HepG2 (cell line): ENCODE data around the gene RGS19. TPM values are rescaled to one million over a fixed set of nuclear protein-coding genes. Genes with fewer than 3 reads are reported as not detected.

Source experiments
- E2F1 ChIP-seq: sonication (generic); formaldehyde crosslinking; IDR thresholded peaks from 2 replicates; pipeline ENCODE4 v1.5.0; 2020; ENCODE audit warnings: missing genetic modification reagents
- FOXK1 ChIP-seq: sonication (generic); formaldehyde crosslinking; IDR thresholded peaks from 2 replicates; pipeline ENCODE4 v1.4.0; 2020; ENCODE audit warnings: low read depth, missing genetic modification reagents, borderline replicate concordance
- HNRNPH1 ChIP-seq: fragments of 200-400 bp; formaldehyde crosslinking; optimal IDR thresholded peaks from 2 replicates; pipeline ENCODE3; 2017; ENCODE audit warnings: mild to moderate bottlenecking, low read depth, low read length
- HNRNPK ChIP-seq: fragments of 200-400 bp; formaldehyde crosslinking; IDR thresholded peaks from 2 replicates; pipeline ENCODE4 v1.6.1; 2018; ENCODE audit warnings: low read length, low read depth, moderate library complexity, mild to moderate bottlenecking; ENCODE audit not compliant: poor library complexity, severe bottlenecking
- HOXA7 ChIP-seq: sonication (generic); formaldehyde crosslinking; IDR thresholded peaks from 2 replicates; pipeline ENCODE4 v1.8.1; 2022; ENCODE audit warnings: mild to moderate bottlenecking, missing genetic modification reagents, moderate library complexity
- KLF12 ChIP-seq: sonication (generic); formaldehyde crosslinking; IDR thresholded peaks from 2 replicates; pipeline ENCODE4 v1.4.0; 2020; ENCODE audit warnings: missing genetic modification reagents, borderline replicate concordance
- KLF13 ChIP-seq: sonication (generic); formaldehyde crosslinking; IDR thresholded peaks from 2 replicates; pipeline ENCODE4 v1.4.0; 2020; ENCODE audit warnings: mild to moderate bottlenecking, missing genetic modification reagents
- MXI1 ChIP-seq: IDR thresholded peaks from 3 replicates; pipeline ENCODE4 v1.6.1; 2012; ENCODE audit warnings: low read depth, low read length, inconsistent platforms, borderline replicate concordance
- REL ChIP-seq: sonication (generic); formaldehyde crosslinking; conservative IDR thresholded peaks from 2 replicates; pipeline ENCODE4 v1.8.0; 2022; ENCODE audit warnings: mild to moderate bottlenecking, missing genetic modification reagents, moderate library complexity
- SALL2 ChIP-seq: sonication (generic); formaldehyde crosslinking; IDR thresholded peaks from 2 replicates; pipeline ENCODE4 v1.8.1; 2023; ENCODE audit warnings: mild to moderate bottlenecking, missing genetic modification reagents, inconsistent platforms
- SCMH1 ChIP-seq: sonication (generic); formaldehyde crosslinking; IDR thresholded peaks from 2 replicates; pipeline ENCODE4 v1.9.0; 2021; ENCODE audit warnings: missing genetic modification reagents, mild to moderate bottlenecking, borderline replicate concordance
- SRY ChIP-seq: sonication (generic); formaldehyde crosslinking; IDR thresholded peaks from 2 replicates; pipeline ENCODE4 v1.8.0; 2022; ENCODE audit warnings: mild to moderate bottlenecking, missing genetic modification reagents
- STAG1 ChIP-seq: sonication (generic); formaldehyde crosslinking; IDR thresholded peaks from 2 replicates; pipeline ENCODE4 v1.4.0; 2020; ENCODE audit warnings: missing genetic modification reagents
- THAP9 ChIP-seq: sonication (generic); formaldehyde crosslinking; IDR thresholded peaks from 2 replicates; pipeline ENCODE4; 2020; ENCODE audit warnings: missing genetic modification reagents, mild to moderate bottlenecking, borderline replicate concordance
- ZBTB46 ChIP-seq: sonication (generic); formaldehyde crosslinking; IDR thresholded peaks from 2 replicates; pipeline ENCODE4 v1.4.0; 2020; ENCODE audit warnings: mild to moderate bottlenecking, missing genetic modification reagents, borderline replicate concordance
- ZNF264 ChIP-seq: sonication (generic); formaldehyde crosslinking; IDR thresholded peaks from 2 replicates; pipeline ENCODE4 v1.4.0; 2020; ENCODE audit warnings: missing genetic modification reagents
- ZNF33A ChIP-seq: sonication (generic); formaldehyde crosslinking; IDR thresholded peaks from 2 replicates; pipeline ENCODE4 v1.5.1; 2020; ENCODE audit warnings: missing genetic modification reagents, mild to moderate bottlenecking, moderate library complexity, borderline replicate concordance
- ZNF605 ChIP-seq: sonication (generic); formaldehyde crosslinking; IDR thresholded peaks from 2 replicates; pipeline ENCODE4 v1.8.0; 2022; ENCODE audit warnings: mild to moderate bottlenecking, missing genetic modification reagents
- ZNF678 ChIP-seq: sonication (generic); formaldehyde crosslinking; IDR thresholded peaks from 2 replicates; pipeline ENCODE4 v1.4.0; 2020; ENCODE audit warnings: mild to moderate bottlenecking, missing genetic modification reagents
- ZNF704 ChIP-seq: sonication (generic); formaldehyde crosslinking; IDR thresholded peaks from 2 replicates; pipeline ENCODE4 v1.8.1; 2023; ENCODE audit warnings: mild to moderate bottlenecking, inconsistent platforms, moderate library complexity, missing genetic modification reagents, borderline replicate concordance
- ZNF883 ChIP-seq: sonication (generic); formaldehyde crosslinking; IDR thresholded peaks from 2 replicates; pipeline ENCODE4 v1.5.1; 2020; ENCODE audit warnings: mild to moderate bottlenecking, missing genetic modification reagents; ENCODE audit errors: not compliant biosample characterization
- polyA plus RNA-seq, 8 experiments: library from polyadenylated mRNA; depleted of rRNA in 3 of 8; stranded (reverse) in 7 of 8; unstranded in 1 of 8; fragments of >200 nt; fragmentation: Illumina TruSeq in 4 of 8; extraction: Trizol in 4 of 8; gene quantifications; 2 replicates each; pipeline versions ENCODE4 v1.2.1 to v1.2.3, GENCODE V29; 2011 to 2016; ENCODE audit warnings: low read depth in 4 of 8, missing spikeins in 1 of 8, mixed read lengths in 1 of 8; ENCODE audit not compliant: insufficient read depth in 1 of 8
- total RNA-seq, 5 experiments: library from RNA; depleted of rRNA; stranded (reverse); fragments of >200 nt; fragmentation: Illumina TruSeq; extraction: Trizol; gene quantifications; 2 replicates each; pipeline ENCODE4 v1.2.3, GENCODE V29; 2016; ENCODE audit warnings: low read depth in 1 of 5

Gene RGS19
- total and polyA plus RNA-seq, 2 of the 13 experiments (the other 11 are each of a cell fraction or from before 2014, with no cell fraction given) = 10.7 to 11.9 TPM

GRCh38 chr20:64041040-64041780 lies 38.1 kb downstream of the RGS19 start (continued):
- TF ChIP-seq ZBTB46 (CRISPR knock-in tag) = peak; percentile 90; the same call in 1 of the 2 replicates
- TF ChIP-seq MXI1 = no peak
- no peak for TF ChIP-seq SRY (CRISPR knock-in tag)
- TF ChIP-seq ZNF678 (CRISPR knock-in tag) = 0 out of 2 replicates have a peak, but pooled peaks have one; percentile 22
- TF ChIP-seq ZNF264 (CRISPR knock-in tag) = peak; percentile 69; the same call in 1 of the 2 replicates
- no peak for TF ChIP-seq SALL2 (CRISPR knock-in tag)
- no peak for TF ChIP-seq KLF12 (CRISPR knock-in tag)
- TF ChIP-seq ZNF883 (CRISPR knock-in tag) = no peak
- no peak for TF ChIP-seq SCMH1 (CRISPR knock-in tag)
- TF ChIP-seq E2F1 = no peak
- no peak for TF ChIP-seq ZNF33A (CRISPR knock-in tag)
- TF ChIP-seq KLF13 (CRISPR knock-in tag) = no peak; the same call in 1 of the 2 replicates
- TF ChIP-seq HNRNPH1 = no peak
- 0 out of 2 replicates have a peak, but pooled peaks have one; percentile 11 for TF ChIP-seq ZNF704
- 0 out of 2 replicates have a peak, but pooled peaks have one; percentile 2 for TF ChIP-seq STAG1 (CRISPR knock-in tag)
- TF ChIP-seq FOXK1 (CRISPR knock-in tag) = no peak
- no peak for TF ChIP-seq HNRNPK
- TF ChIP-seq HOXA7 (CRISPR knock-in tag) = no peak
- TF ChIP-seq REL (CRISPR knock-in tag) = no peak
- TF ChIP-seq ZNF605 = peak; percentile 36
- no peak for TF ChIP-seq THAP9 (CRISPR knock-in tag)
